ENCODE results near the gene RBM28.

The RBM28 gene, protein sequence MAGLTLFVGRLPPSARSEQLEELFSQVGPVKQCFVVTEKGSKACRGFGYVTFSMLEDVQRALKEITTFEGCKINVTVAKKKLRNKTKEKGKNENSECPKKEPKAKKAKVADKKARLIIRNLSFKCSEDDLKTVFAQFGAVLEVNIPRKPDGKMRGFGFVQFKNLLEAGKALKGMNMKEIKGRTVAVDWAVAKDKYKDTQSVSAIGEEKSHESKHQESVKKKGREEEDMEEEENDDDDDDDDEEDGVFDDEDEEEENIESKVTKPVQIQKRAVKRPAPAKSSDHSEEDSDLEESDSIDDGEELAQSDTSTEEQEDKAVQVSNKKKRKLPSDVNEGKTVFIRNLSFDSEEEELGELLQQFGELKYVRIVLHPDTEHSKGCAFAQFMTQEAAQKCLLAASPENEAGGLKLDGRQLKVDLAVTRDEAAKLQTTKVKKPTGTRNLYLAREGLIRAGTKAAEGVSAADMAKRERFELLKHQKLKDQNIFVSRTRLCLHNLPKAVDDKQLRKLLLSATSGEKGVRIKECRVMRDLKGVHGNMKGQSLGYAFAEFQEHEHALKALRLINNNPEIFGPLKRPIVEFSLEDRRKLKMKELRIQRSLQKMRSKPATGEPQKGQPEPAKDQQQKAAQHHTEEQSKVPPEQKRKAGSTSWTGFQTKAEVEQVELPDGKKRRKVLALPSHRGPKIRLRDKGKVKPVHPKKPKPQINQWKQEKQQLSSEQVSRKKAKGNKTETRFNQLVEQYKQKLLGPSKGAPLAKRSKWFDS

DNA sequence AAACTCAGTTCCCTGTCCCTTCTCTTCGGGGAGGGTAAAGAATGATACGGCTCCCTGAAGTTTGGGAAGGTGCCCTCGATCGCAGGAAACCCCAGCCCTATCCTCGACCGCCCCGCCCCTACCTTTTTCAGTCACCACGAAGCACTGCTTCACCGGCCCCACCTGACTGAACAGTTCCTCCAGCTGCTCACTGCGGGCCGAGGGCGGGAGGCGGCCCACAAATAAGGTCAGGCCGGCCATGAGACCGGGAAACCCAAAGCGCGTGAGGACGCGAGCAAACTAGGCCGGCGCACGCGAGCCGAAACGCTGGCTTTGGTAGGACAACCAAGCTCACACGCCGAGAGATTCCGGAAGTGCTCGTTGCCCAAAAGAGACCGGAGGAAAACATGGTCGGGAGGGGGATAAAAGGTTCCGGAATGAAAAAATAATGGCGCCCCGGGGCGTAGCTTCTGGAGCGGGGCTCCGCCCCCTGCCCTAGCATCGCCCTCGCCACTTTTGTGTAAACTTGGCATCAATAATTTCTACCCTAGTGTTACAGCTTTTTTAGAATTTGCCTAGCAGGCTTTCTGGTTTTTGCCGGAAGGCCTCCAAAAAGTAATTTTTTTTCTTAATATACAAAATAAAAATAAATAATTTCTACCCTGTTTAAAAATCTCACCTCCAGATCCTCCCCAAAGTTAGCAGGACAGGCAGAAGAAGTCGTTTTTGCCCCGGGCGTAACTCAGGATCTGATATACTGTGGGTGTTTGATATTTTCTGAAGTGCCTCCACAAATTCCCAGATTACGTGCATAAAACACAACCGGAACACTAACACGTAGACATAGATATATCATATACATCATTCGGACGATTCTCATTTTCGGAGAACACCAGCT, at the start of gene RBM28:
Gene RBM28 (minus strand): TSS at position 355 of the 877 bp plus-strand sequence. CDS start 115 bp downstream, at position 240.
- peak; percentile 60 for DNase-seq

DNA sequence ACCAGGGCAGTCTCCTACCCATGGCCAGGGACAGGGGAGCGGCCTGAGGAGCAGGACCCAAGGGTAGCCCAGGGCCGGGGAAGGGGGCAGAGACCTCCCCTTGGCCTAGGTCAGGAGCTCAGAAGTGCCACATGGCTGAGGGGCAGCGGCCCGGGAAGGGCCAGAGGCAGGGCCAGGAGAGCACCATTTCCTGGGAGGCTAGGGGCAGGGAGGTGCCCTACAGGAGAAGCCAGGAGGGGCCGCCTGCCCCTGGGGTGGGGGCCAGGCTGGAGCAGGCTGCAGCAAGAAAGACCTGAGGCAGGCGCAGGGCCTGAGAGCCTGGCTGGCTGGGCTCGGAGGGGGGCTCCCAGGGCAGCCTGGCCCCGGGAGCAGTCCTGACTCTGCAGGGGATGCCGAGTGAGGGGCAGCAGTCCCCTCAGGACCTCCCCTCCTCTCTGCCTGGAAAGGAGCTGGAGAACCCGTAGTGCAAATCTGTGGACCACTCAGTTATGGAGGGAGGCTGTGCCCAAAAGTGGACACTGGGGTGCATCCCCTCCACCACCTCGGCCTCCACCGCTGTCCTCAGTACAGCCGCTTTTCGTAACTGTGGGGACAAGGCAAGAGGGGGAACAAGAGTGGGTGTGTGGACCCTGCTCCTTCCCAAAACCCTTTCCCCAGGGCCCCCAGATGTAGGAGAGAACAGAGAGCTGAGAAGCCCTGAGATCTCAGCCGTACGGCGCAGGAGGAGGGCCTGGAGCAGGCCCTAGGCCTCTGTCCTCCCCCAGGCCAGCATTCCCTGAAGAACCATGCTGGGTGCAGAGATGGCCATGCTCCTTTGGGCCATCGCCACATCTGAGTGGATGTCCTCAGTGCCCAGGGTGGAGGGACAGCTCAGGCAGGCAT, 49.0 kb upstream of the RBM28 start:
- DNase-seq: no peak

DNA sequence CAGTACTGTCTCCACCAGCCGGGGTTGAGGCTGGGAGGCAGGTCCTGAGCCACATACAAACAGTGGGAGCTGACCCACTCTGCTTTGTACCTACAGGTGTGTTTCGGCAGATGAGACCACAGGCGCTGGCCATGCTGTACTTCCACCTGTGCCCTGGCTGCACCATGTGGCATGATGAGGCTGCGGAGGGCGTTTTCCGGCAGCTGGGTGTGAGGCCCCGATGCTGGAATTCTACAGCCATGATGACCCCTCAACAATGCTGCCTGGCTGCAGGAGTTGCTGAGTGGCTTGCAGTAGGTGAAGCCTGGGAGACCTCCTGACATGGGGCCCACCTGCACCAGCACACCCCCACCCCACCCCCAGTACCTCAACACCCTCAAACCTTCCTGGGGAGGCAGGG, 48.1 kb upstream of the RBM28 start:
- no peak for DNase-seq

DNA sequence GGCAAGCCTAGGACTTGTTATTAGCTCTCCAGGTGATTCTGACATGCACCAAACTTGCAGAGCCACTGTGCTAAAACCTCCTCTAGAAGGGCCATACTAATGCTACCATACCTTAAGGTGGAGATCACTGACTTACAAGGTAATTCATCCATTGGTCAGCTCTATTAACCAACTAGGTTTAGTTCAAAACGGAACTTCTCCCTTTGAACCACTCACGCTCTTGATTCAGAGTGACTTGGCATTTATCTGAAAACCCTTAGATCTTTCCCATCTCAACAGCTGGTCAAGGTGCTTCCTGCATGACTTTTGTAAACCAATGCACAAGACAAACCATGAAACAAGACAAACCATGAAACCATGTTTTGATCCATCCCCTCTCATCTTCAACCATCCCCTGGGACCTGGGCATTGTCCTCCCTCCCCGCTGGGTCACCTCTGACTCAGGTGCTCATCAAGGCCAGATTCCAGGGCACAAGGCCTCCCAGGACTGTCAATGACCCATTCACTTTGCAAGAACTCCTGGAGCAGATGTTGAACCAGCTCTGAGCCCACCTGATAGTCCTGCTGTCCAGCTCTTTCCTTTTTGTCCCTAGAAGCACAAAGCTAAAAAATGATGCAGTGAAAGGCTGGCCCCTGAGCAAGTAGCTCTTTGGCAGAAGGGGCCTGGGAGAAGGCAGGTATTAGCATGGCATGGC, 47.3 kb upstream of the RBM28 start:
- no peak for DNase-seq

DNA sequence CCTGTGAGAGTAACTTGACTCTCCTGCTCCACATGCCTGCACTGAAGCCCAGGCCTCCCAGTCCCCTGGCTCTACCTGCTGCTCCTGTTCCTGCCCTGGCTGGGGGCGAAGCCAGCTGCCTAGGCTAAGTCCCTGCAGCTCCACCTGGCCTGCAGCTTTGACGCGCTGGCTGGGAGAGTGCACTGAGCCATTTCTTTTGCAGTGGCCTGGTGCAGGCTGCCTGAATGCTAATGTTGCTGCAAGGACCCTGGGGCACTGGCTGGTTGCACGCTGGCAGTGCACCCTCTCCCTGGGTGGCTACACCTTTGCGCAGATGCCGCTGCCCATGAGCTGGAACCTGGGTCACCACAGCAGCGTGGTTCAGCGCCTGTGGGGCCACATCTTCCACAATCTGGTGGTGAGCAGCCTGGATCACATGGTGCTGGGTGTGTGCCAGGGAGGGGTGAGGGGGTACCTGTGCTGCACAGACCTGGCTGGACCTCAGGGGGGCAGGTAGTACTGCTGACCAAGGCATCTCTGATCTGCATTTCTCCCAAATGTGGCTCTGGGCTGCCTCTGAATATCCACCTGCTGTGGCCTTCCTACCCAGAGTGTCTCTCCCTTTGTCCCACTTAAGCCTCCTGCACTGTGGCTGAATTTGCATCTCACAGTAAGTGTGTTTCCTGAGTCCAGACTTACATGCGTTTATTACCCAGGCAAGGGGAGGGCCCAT, 46.1 kb upstream of the RBM28 start:
- no peak for DNase-seq

DNA sequence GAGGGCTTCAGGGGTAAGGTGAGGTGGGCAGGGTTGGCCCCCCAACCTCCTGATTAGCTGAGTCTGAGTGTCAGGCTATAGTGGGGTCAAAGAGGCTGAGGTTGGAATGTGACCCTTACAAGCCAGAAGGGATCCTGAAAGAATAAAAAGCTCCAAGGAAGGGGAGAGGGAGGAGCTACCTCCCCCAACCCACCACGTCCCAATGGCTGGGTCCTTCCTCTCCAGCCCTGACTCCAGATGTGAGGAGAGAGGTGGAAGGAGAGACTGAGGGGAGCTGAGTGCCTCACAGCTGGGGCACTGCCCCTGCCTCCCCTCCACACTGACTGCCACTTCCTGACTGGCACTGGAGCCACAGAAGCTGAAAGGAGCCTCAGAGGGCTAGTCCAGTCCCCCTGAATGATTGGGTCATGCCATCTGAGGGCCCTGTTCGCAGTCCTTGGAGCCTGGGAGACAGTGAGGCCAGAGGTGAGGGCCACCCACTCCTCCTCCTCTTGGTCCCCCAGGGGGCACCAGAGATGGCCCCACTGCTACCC, 45.4 kb upstream of the RBM28 start:
- DNase-seq: no peak

DNA sequence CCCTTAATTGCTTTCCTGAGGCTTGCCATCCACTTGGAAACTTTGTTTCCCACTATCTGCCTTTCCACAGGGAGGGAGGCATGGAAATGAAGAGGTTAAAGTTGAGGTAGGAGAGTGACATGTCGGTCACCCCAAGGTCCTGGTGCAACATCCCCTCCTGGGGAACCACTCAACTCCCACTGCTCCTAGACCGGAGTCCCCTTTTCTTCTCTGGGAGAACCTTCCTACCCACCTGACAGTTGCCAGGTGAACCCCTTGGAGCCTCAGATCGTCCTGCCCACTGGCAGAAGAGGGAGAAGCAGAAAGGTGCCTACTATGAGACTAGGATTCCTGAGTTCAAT, 44.4 kb upstream of the RBM28 start:
- DNase-seq: no peak

DNA sequence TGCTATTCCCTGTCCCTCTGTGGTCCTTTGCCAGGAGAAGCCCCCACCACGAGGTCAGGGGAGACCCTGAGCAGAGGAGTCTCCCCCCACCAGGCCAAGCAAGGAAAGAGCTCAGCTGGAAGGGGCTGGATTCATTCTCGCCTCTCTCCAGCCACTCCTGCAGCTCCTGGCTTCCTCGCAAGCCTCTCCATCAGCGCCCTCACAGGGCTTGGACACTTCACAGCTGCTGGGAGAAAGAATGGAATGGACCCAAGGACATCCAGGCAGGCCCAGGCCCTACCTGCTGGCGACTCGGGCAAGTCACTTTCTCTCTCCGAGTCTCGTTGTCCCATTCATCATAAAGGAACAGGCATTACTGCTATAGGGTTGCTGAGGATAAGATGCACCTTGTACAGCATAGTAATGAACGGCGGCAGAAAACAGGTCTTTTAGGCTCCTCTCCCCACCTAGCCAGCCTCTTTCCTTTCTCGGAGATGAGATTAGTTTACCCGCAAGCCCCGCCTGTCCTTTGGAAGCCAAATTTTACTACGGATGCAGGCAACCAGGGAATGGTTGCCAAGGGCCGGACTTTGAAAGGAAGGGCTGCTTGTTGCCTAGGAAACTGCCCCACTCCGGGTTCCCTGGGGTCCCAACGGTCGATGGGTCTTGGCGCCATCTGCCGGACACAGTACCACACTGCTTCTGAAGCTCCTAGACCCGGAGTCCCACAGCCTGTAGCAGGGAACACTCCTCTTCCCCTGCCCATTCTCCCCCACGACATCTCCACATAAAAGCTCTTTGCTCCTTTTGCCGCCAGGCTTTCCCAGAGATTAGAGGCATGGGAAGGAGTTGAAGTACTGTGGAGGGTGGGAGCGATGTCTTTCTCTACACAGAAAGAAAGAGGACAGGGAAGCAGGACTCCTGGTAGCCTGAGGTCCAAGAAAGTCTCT, 43.8 kb upstream of the RBM28 start:
- no peak for DNase-seq

DNA sequence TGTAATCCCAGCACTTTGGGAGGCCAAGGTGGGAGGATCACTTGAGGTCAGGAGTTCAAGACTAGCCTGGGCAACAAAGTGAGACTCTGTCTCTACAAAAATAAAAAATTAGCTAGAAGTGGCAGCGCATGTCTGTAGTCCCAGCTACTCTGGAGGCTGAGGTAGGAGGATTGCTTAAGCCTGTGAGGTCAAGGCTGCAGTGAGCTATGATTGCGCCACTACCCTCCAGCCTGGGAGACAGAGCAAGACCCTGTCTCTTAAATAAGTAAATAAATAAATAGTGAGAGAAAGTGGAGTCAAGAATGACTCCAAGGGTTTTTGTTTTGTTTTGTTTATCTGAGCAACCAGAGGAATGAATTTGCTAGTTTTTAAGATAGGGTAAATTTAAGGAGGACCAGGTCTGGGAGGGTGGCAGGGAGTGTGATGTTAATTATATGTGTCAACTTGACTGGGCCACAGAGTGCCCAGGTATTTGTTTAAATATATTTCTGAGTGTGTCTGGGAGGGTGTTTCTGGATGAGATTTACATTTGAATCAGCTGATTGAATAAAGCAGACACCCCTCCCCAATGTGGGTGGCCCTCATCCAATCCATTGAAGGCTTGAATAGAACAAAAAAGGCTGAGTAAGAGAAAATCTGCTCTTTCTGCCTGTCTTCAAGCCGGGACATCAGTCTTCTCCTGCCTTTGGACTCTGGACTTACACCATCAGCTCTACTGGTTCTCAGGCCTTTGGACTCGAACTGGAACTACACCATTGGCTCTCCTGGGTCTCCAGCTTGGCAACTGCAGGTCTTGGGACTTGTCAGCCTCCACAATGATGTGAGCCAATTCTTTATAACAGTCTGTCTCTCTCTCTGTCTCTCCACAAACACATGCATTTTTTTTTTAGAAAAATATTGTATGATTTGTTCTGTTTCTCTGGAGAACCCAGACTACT, 42.5 kb upstream of the RBM28 start:
- no peak for DNase-seq

DNA sequence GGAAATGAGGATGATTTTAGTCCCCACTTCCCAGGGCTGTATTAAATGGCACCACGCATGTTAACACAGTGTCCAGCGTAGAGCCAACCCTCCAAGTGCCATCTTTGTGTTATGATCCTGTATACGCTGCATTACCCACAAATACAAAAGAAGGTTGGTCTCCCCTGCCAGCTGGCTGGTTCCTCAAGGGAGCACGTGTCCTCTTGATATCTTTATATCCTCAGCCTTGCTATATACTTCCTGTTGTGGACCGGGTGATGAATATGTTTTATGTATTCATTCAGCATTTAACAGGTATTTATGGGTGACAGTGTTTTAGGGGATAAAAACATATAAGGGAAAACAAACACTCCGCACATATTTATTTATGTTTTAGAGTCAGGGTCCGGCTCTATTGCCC, 41.0 kb upstream of the RBM28 start:
- DNase-seq: no peak

DNA sequence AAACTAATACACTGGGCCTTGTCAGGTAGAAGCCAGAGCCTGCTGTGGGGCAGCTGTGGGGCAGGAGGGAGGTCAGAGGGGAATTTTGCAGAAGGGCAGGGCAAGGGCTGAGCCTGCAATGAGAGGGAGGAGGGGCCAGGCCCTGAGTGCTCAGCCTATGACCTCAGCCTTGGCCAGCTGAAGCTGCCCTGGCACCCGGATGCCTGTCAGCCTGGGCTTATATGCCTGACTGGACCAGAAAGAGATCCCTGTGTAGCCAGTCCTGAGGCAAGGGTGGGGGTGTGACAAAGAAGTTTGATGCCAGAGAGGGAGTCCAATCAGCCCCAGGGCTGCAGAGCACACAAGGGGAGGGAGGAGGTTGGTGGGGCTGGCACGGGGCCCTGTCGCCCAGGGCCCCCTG, 40.1 kb upstream of the RBM28 start:
- no peak for DNase-seq

DNA sequence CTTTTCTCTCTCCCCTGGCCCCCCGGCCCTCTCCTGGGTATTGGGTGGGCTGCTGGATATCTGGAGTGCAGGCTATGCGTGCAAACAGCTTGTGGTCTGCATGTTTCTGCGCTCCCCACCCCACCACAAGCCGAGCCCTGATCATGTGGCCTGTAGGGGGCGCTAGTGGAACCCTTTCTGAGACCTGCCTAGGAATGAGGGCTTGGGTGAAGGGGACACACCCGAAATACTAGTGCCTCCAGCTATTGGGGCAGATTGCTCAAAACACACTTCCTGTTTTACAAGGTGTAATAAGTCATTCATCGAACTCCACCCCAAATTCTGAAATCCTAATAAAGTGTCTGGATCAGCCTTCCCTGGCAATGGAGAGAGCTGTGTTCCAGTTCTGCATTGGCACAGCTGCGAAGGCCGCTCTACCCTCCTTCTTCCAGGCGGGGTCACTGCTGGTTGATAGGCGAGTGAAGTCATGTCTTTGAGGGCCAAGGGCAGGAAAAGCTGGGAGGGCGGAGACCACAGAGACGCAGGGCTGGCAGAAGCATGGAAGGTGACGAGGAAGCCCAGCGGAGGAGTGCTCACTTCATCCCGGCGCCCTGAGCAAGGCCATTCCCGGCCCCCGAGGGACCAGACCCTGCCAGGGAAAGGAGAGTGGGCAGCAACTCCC, 37.6 kb upstream of the RBM28 start:
- no peak for DNase-seq

DNA sequence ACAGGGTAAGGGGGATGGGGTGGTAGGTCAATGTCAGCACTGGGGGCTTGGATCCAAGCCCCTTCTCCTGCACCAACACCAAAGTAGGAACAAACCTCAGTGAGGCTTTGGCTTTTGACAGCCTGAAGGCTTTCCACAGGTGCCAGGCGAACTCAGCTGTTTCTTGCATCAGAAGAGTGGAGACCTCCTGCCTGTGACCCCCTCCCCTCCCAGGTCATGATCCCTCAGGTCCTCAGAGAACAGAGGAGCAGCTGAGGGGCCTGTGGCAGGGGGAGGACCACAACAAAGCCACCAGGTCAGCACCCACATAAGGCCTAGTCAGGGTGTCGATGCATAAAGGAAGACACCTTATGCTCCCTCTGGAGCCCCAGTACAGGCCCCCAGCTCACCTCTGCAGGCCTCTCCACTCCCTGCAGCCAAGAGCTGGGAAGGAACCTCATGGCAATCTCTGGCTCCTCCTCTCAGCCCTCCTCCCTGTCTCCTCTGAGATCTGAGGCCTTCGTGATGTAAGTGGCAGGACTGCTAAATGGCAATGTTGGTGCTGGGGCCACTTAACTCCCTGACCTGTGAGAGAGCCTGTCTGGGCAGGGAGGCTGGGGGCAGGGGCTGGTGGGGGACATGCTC, 36.9 kb upstream of the RBM28 start:
- no peak for DNase-seq

DNA sequence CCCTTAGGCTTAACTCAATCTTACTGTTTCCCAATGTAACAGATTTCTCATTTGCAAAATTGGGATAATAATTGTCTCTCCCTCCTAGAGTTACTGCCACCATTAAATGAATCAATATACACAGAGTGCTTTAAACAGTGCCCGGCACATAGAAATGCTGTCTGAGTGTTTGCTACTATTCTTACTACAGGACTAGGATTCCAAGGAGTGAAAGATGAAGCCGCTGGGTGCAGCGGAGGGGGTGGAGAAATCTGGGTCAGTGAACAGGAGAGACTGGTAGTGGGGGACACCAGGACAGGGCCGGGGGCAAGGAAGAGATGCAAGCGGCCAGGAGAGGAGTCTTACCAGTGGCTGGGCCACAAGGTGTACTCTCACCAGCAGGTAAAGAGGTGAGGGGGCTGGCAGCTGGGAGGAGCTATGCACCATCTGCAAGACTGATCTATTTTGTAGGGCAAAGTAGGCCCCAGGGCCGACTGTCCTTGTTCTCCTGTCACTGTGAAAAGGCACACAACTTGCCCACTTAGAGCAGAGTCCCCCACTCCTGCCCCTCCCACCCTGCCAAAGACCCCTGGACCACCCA, 36.3 kb upstream of the RBM28 start:
- DNase-seq: no peak

DNA sequence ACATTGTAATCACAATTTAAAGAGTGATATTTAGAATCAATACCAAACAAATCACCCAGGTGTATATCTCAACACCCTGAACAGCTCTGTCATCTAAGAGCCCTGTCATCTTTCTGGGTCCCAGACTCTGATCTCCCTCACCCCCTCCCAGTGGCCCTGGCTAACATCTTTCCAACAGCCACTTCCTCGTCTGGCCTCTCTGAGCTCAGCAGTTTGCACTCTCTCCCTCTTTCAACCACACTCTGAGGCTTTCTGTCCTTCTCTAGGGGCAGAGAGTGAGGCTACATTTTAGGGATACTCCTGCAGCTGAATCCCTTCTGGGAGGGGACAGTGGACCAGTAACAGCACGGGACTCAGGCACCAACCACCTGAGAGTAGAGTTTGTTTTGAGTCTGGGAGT, 34.9 kb upstream of the RBM28 start:
- no peak for DNase-seq

DNA sequence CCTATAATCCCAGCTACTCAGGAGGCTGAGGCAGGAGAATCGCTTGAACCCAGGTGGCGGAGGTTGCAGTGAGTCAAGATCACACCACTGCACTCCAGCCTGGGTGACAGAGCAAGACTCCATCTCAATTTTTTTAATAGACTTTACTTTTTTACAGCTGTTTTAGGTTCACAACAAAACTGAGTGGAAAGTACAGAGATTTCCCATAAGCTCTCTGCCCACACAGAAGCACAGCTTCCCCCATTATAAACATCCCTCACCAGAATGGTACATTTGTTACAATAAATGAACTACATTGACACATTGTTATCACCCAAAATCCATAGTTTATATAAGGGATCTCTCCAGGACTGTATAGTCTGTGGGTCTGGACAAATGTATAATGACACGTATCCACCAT, 32.4 kb upstream of the RBM28 start:
- DNase-seq: no peak

DNA sequence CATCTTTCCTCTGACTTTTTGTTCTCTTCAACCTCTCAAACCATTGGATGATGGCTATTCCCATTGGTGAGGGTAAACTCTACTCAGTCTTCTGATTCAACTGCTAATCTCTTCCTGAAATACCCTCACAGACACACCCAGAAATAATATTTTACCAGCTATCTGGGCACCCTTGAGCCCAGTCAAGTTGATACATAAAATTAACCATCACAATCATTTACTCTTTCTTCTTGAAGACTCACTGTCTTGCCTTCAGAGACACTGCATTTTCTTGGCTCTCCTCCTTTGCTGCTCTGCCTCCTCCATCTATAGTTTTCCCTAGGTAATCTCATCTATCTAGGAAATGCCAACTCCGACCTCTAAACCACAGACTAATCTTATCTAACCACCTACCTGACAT, 30.3 kb upstream of the RBM28 start:
- DNase-seq: no peak
